Right cardiac atrium (tissue), 5 donors: ENCODE measurements around the gene CHRNA5. TPM values are rescaled to one million over a fixed set of nuclear protein-coding genes. Genes with fewer than 3 reads are reported as not detected.
A peak's percentile ranks its signal among the peaks of the same experiment; 100 is the strongest.

Experiments
- ATAC-seq, 2 donors: fragments of 200-7000 bp; cut with Tn5 transposase; one replicate each; pipeline versions ENCODE4 v1.8.0 to v1.9.1; 2020; ENCODE audit warnings: moderate library complexity in 2 of 2, mild to moderate bottlenecking in 1 of 2
- DNase-seq, 3 donors: peaks; one replicate each; pipeline ENCODE4 v3.0.0-alpha.2; 2020
- H3K27ac ChIP-seq: one replicate; pipeline ENCODE4 v1.5.1; 2013; ENCODE audit warnings: mild to moderate bottlenecking, low read length, control low read depth, moderate library complexity
- H3K27me3 ChIP-seq: one replicate; pipeline ENCODE4 v1.6.1; 2013; ENCODE audit not compliant: control insufficient read depth, insufficient read depth
- H3K4me1 ChIP-seq: one replicate; pipeline ENCODE4 v1.6.1; 2013; ENCODE audit warnings: low read length; ENCODE audit not compliant: control insufficient read depth, insufficient read depth
- H3K4me3 ChIP-seq: one replicate; pipeline ENCODE4 v1.5.1; 2013; ENCODE audit warnings: low read length, control low read depth
- H3K9me3 ChIP-seq: one replicate; pipeline ENCODE4 v1.6.1; 2013; ENCODE audit warnings: low read length; ENCODE audit not compliant: control insufficient read depth
- WGBS: extraction: QIAGEN DNeasy Blood & Tissue Kit; methylation state at CpG from one replicate; pipeline ENCODE4 v1.1.7; 2013; 5-methylcytosine and 5-hydroxymethylcytosine counted together
- intact Hi-C, 4 donors: fragments of 100-400 bp; cut with DNase I; formaldehyde crosslinking; loops; one replicate each; pipeline versions ENCODE4 v1.11.0 to v1.14.0; 2022 to 2023
- polyA plus RNA-seq: library from polyadenylated mRNA; stranded (reverse); fragments of 200-250 nt; gene quantifications from one replicate; pipeline ENCODE4 v1.2.3, GENCODE V29; 2013
- total RNA-seq, 4 donors: library from RNA; stranded (reverse); fragmentation: NEBNext Ultra II Directional; extraction: Animal tissue kit (Norgen Biotek cat#: 25700); gene quantifications; one replicate each; pipeline ENCODE4 v1.2.1, GENCODE V29; 2021
- donor health status: healthy with polysubstance abuse.
- donor health status: DM: no; HTN: yes; CAD: no.
- donor health status: DM: no; HTN: no; CAD: no.
- donor health status: DM: no; HTN: yes; CAD: no; lungs with severe emphysema.
- donor health status: DM: yes; HTN: yes; CAD: no.

CHRNA5 gene
- total and polyA plus RNA-seq, 5 donors, result 0.68 to 4.0 (median 2.2) TPM

- Histone ChIP-seq H3K9me3 (no peaks in the 10 kb centered on the region), H3K27ac (no peak overlapping the region), H3K27me3 (no peaks in the 10 kb centered on the region), H3K4me1 (no peaks in the 10 kb centered on the region), H3K4me3 (peak overlapping the region; percentile 57)
- ATAC-seq (peak; percentile 7 to 22), DNase-seq (no peak)
- 4% methylated on average over 19 of the region's 19 CpGs for WGBS
- intact Hi-C loops, result no loop called here
Observed at GRCh38 chr15:78565951-78566774, 843 bp downstream of the CHRNA5 start.

DNA sequence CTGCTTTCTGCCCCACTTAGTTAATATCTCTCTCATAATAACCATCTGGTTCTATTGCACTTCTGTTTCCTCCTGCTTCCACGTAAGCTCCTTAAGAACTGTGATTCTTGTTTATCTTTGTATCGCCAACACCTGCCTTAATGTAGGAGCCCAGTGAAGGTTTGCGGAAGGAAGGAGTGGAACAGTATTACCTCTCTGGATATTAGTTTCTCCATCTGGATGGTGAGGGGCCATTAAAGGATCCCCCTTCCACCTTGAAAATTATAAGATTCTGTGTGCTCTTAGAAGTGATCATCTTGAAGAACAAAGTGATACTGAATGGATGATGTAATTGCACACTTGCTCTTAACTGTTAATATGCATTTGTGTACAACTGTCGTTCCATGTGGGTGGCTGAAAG is 2.2 kb downstream of the CHRNA5 start:
- no peaks in the 10 kb centered on the region for H3K27me3 ChIP-seq
- no peaks in the 10 kb centered on the region for H3K4me1 ChIP-seq
- 74% methylated on average over 4 of the region's 4 CpGs for WGBS
- DNase-seq (no peak), ATAC-seq (no peak)
- intact Hi-C loops, result no loop called here
- H3K9me3 ChIP-seq, result no peaks in the 10 kb centered on the region
- H3K4me3 ChIP-seq, result no peak overlapping the region
- H3K27ac ChIP-seq, result no peak overlapping the region

- no peak for DNase-seq
- H3K27ac ChIP-seq, result no peak overlapping the region
- no peak overlapping the region for H3K4me3 ChIP-seq
- no peaks in the 10 kb centered on the region for H3K9me3 ChIP-seq
- H3K27me3 ChIP-seq, result no peaks in the 10 kb centered on the region
- no peaks in the 10 kb centered on the region for H3K4me1 ChIP-seq
- WGBS, result 92% methylated on average over 2 of the region's 2 CpGs
- intact Hi-C loops, result no loop called here
- no peak for ATAC-seq
Observed at GRCh38 chr15:78570710-78571109, 5.4 kb downstream of the CHRNA5 start.

DNA sequence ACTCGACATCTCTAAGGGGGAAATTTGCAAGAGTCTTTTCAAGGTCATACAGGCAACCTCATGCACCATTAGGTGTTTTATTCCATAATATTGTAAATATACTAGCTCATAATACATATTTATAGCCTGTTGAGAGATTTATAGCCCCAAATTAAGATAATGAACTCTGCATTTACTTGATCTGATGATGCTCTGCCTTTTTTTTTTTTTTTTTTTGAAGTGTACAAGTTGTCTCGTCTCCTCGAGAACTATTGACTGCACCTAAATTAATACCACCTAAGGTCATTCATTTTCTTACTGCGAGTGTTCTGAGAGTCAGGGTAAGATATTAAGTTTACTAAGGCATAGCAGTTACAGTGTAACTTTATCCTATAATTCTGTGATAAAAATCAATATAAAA is 6.1 kb downstream of the CHRNA5 start:
- Histone ChIP-seq H3K9me3 (no peaks in the 10 kb centered on the region), H3K27ac (no peak overlapping the region), H3K4me3 (no peak overlapping the region), H3K27me3 (no peaks in the 10 kb centered on the region), H3K4me1 (no peaks in the 10 kb centered on the region)
- ATAC-seq (no peak), DNase-seq (no peak)
- intact Hi-C loops, result no loop called here
- 75% methylated on average over 4 of the region's 4 CpGs for WGBS

DNA sequence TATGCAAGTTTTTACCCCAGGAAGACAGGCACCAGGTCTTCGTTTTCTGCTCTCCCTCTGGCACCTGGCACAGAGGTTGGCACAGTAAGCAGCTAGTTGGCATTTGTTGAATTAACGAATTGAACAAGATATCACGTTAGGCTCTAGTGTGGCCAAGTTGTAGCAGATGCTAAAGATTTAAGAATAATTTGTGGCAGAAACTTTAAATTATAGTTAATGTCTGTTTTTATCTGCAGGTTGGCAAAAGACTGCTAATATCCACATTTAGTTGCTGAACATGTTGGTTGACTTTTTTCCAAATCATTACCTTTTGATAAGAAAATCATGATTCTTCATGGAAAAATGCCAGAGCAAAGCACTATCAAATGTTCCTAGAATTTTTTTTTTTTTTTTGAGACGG is 8.1 kb downstream of the CHRNA5 start:
- DNase-seq (no peak), ATAC-seq (no peak)
- WGBS, result 56% methylated on average over 4 of the region's 4 CpGs
- no peaks in the 10 kb centered on the region for H3K9me3 ChIP-seq
- H3K4me1 ChIP-seq, result no peaks in the 10 kb centered on the region
- intact Hi-C loops, result no loop called here
- H3K4me3 ChIP-seq, result no peak overlapping the region
- no peaks in the 10 kb centered on the region for H3K27me3 ChIP-seq
- H3K27ac ChIP-seq, result no peak overlapping the region

- Histone ChIP-seq H3K4me3 (no peak overlapping the region), H3K9me3 (no peaks in the 10 kb centered on the region), H3K27me3 (no peaks in the 10 kb centered on the region), H3K27ac (no peak overlapping the region), H3K4me1 (no peaks in the 10 kb centered on the region)
- WGBS, result 94% methylated on average over 1 of the region's 1 CpG
- DNase-seq (no peak), ATAC-seq (no peak)
- intact Hi-C loops, result no loop called here
Observed at GRCh38 chr15:78574944-78575343, 9.6 kb downstream of the CHRNA5 start.

- intact Hi-C loops, result no loop called here
- Histone ChIP-seq H3K4me1 (no peaks in the 10 kb centered on the region), H3K27ac (no peak overlapping the region), H3K27me3 (no peaks in the 10 kb centered on the region), H3K4me3 (no peak overlapping the region), H3K9me3 (no peaks in the 10 kb centered on the region)
- ATAC-seq, result no peak
- DNase-seq, result no peak
- WGBS, result 87% methylated on average over 1 of the region's 1 CpG
Observed at GRCh38 chr15:78597583-78597982, 32.3 kb downstream of the CHRNA5 start.

- WGBS, result 88% methylated on average over 3 of the region's 3 CpGs
Observed at GRCh38 chr15:78598348-78598747, 33.0 kb downstream of the CHRNA5 start.

GRCh38 chr15:78599189-78599588 is 33.9 kb downstream of the CHRNA5 start:
- intact Hi-C loops, result no loop called here
- no peaks in the 10 kb centered on the region for H3K27me3 ChIP-seq

More at GRCh38 chr15:78598348-78598747, 33.0 kb downstream of the CHRNA5 start:
- DNase-seq (no peak), ATAC-seq (no peak)
- Histone ChIP-seq H3K4me3 (no peak overlapping the region), H3K4me1 (no peaks in the 10 kb centered on the region), H3K27me3 (no peaks in the 10 kb centered on the region), H3K27ac (no peak overlapping the region), H3K9me3 (no peaks in the 10 kb centered on the region)
- intact Hi-C loops, result no loop called here

GRCh38 chr15:78603467-78603866 is 38.1 kb downstream of the CHRNA5 start:
- Histone ChIP-seq H3K27ac (no peak overlapping the region), H3K4me1 (no peaks in the 10 kb centered on the region), H3K9me3 (no peaks in the 10 kb centered on the region), H3K27me3 (no peaks in the 10 kb centered on the region), H3K4me3 (no peak overlapping the region)
- ATAC-seq, result no peak
- intact Hi-C loops, result no loop called here
- 70% methylated on average over 3 of the region's 3 CpGs for WGBS
- no peak for DNase-seq

More at GRCh38 chr15:78599189-78599588, 33.9 kb downstream of the CHRNA5 start:
- Histone ChIP-seq H3K4me3 (no peak overlapping the region), H3K4me1 (no peaks in the 10 kb centered on the region), H3K9me3 (no peaks in the 10 kb centered on the region), H3K27ac (no peak overlapping the region)
- ATAC-seq (no peak), DNase-seq (no peak)

- Histone ChIP-seq H3K27me3 (no peaks in the 10 kb centered on the region), H3K4me3 (no peak overlapping the region), H3K9me3 (no peaks in the 10 kb centered on the region), H3K4me1 (no peaks in the 10 kb centered on the region), H3K27ac (no peak overlapping the region)
- WGBS, result 94% methylated on average over 2 of the region's 2 CpGs
- ATAC-seq, result no peak
- no peak for DNase-seq
- intact Hi-C loops, result no loop called here
Observed at GRCh38 chr15:78604420-78604819, 39.1 kb downstream of the CHRNA5 start.

GRCh38 chr15:78605201-78605600 is 39.9 kb downstream of the CHRNA5 start:
- Histone ChIP-seq H3K4me1 (no peaks in the 10 kb centered on the region), H3K27ac (no peak overlapping the region), H3K27me3 (no peaks in the 10 kb centered on the region), H3K4me3 (no peak overlapping the region), H3K9me3 (no peaks in the 10 kb centered on the region)
- WGBS, result 88% methylated on average over 5 of the region's 5 CpGs
- no peak for DNase-seq
- intact Hi-C loops, result no loop called here
- no peak for ATAC-seq
